Lung microvascular endothelial cell (primary cell): Measurements from ENCODE around the gene CHD9. TPM values are rescaled to one million over a fixed set of nuclear protein-coding genes. Genes with fewer than 3 reads are reported as not detected.

Source experiments
- DNase-seq, 2 donors: peaks; one replicate each; pipeline versions ENCODE4 v3.0.0 to v3.0.0-alpha.2; 2010; ENCODE audit warnings: low read depth in 2 of 2
- total RNA-seq: library from RNA; depleted of rRNA; stranded (reverse); fragments of >200 nt; gene quantifications from 2 replicates; pipeline ENCODE4 v1.2.1, GENCODE V29; 2014

Gene CHD9
- total RNA-seq, 1 donor from 2014 or later: 41.7 TPM

- peak; percentile 46 to 79 for DNase-seq
Measured at GRCh38 chr16:53091466-53092211, 36.8 kb downstream of the CHD9 start.

DNA sequence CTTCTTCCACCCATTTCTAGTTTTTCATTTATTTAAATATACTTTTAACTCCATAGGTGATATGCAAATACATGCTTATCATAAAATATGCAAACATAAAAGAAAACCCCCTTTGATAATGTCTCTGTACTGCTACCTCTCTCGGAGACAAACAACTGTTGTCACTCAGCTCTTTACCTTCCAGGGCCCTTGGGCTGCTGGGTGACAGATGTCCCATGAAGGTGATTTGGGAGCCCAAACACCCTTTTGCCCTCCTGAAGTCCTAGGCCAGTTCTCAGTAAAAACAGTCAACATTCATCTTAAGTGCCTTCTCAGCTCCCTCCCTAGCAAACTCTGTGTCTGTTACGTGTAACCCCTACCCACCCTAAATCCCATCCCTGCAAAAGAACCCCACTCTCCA lies 37.5 kb downstream of the CHD9 start:
- DNase-seq: no peak

DNA sequence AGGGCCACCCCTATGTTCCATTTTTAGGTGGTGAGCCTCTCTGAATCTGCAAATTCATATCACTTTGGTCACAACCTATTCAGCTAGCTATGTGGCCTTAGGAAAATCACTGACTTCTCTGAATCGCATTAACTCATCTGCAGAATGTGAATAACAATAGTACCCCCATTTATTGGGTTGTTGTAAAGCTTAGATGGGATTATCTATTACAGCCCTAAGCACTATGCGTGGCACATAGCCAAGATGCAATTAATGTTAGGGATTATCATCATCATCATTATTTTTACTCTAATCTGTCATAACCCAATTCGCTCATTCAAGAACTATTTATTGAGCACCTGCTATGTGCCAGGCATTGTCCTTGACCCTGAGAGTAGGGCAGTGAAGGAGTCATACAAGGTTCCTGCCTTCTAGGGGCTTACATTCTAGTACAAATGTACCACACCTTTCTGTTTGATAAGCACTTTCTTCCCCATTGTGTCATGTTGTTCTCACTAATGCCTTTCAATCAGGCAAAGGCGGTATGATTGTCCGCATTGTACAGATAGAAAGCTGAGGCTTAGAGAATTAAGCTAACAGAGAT lies 38.5 kb downstream of the CHD9 start:
- DNase-seq: no peak

GRCh38 chr16:53094013-53094630 lies 39.3 kb downstream of the CHD9 start:
- peak; percentile 77 to 82 for DNase-seq

- DNase-seq: no peak
Measured at GRCh38 chr16:53097190-53097589, 42.4 kb downstream of the CHD9 start.

GRCh38 chr16:53098526-53099317 lies 43.9 kb downstream of the CHD9 start:
- DNase-seq: peak; percentile 61 to 96

GRCh38 chr16:53099318-53100130 lies 44.7 kb downstream of the CHD9 start:
- DNase-seq: peak; percentile 93 to 95

- no peak for DNase-seq
Measured at GRCh38 chr16:53100131-53100748, 45.4 kb downstream of the CHD9 start.

DNA sequence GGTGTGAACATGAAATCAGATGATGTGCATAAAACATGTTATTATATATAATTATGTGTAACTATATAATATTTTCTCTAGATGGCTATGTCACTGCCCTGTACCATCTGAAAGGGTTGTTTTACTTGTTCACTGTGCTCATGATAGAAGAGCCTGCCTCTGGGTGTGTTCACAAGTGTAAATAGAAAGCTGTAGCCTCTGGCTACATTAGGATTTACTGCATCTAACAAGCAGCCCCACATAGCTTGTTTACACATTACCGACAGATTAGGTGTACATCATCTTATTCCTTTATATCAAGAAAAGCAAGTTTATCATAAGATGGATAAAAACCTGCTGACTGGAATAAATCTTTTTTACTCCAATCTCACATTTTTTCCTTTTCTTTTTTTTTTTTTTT lies 46.1 kb downstream of the CHD9 start:
- no peak for DNase-seq

- DNase-seq: peak in 1 of 2 donors; percentile 5
Measured at GRCh38 chr16:53103811-53104210, 49.0 kb downstream of the CHD9 start.

GRCh38 chr16:53105565-53105964 lies 50.8 kb downstream of the CHD9 start:
- DNase-seq: no peak

DNA sequence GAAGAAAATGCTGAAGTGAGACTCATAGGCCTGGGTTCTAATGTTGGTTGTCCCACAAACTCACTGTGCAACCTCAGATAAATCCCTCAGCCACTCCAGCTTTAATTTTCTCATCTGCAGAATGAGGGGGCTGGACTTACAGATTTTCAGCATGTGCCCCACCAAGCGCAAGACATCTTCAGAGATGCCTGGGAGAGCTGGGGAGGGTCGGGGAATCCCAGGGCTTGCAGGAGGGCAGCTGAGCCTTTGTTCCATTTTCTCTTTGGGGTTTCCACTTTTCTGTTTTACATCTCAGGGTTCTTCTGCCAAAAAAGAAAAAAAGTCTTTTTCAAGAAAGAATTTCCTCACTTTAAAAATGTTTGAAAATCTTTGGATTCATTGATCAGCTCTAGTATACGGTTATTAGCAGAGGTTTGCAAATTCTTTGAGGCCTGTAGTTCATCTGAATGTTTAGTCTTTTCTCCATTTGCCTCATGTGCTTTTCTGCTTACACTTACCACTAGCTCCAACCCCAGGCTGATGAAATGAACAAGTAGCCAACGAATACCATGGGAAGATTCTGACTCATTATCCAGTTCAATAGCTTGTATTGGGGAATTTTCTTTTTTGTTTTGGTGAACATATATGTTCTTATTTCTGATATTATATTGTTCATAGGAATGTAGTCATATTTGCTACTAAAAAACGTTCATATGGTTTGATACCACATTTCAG lies 56.4 kb downstream of the CHD9 start:
- no peak for DNase-seq

- DNase-seq: no peak
Measured at GRCh38 chr16:53112015-53112414, 57.2 kb downstream of the CHD9 start.

DNA sequence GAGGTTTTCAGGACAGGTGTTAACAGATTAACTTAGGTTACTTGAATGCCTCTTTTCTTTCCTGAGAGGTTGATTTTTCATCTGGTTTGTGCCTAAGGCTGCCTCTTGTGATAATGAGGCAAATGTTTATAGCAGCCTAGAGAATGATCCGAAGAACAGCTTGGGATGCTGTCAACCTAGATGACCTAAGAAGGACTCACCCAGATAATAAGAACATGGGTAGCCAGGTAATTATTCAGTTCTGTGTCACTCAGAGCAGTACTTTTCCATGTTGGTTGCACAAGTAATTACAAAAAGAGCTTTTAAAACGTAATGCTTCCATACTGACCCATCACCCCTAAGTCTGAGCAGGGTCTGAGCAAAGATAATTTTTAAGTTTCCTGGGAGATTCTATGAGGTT lies 60.3 kb downstream of the CHD9 start:
- no peak for DNase-seq

DNA sequence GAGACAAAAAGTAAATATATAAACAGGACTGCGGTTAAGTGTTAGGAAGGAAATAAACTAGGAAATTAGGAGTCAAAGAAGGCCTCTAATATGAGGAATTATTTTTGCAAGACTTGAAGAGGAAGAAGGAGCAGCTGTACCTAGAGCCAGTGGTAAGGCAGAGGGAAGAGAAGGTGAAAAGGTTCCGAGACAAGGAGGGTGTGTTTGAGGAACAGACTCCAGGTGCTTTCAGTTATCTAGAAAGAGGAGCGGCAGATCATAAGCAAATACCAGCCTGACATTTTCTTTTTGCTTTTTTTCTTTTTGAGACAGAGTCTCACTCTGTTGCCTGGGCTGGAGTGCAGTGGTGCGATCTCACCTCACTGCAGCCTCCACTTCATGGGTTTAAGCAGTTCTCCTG lies 61.0 kb downstream of the CHD9 start:
- DNase-seq: no peak

- no peak for DNase-seq
Measured at GRCh38 chr16:53121043-53121620, 66.3 kb downstream of the CHD9 start.

GRCh38 chr16:53121661-53122060 lies 66.9 kb downstream of the CHD9 start:
- no peak for DNase-seq

GRCh38 chr16:53123747-53124146 lies 69.0 kb downstream of the CHD9 start:
- peak in 1 of 2 donors; percentile 11 for DNase-seq

GRCh38 chr16:53126390-53126789 lies 71.6 kb downstream of the CHD9 start:
- DNase-seq: no peak
